GM10847 (cell line): ENCODE results near the gene ECM2.

ENCODE experiments used
- POLR2A ChIP-seq: IDR thresholded peaks from 2 replicates; pipeline ENCODE4 v1.6.1; 2011; ENCODE audit not compliant: insufficient read length; ENCODE audit errors: extremely low read depth

The ECM2 gene

DNA sequence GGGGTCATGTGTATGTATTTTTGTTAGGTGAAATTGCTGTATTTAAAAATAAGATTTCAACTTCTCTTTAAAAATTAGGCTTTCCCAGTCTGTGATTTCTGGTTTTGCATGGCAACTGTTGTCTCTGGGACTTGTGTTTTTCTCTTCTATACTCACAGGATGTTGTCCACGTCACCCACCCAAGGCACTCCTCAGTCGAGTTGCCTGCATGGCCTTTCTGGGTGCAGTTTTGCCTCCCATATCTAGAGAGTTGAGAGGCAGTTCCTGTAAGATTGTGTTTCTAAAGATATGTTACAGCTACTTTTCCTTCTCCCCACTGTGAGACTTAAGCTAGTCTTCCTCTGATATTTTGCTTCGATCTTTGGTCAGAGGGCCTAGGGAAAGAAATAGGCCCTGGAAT is 51.2 kb downstream of the ECM2 start:
- no peak for TF ChIP-seq POLR2A

DNA sequence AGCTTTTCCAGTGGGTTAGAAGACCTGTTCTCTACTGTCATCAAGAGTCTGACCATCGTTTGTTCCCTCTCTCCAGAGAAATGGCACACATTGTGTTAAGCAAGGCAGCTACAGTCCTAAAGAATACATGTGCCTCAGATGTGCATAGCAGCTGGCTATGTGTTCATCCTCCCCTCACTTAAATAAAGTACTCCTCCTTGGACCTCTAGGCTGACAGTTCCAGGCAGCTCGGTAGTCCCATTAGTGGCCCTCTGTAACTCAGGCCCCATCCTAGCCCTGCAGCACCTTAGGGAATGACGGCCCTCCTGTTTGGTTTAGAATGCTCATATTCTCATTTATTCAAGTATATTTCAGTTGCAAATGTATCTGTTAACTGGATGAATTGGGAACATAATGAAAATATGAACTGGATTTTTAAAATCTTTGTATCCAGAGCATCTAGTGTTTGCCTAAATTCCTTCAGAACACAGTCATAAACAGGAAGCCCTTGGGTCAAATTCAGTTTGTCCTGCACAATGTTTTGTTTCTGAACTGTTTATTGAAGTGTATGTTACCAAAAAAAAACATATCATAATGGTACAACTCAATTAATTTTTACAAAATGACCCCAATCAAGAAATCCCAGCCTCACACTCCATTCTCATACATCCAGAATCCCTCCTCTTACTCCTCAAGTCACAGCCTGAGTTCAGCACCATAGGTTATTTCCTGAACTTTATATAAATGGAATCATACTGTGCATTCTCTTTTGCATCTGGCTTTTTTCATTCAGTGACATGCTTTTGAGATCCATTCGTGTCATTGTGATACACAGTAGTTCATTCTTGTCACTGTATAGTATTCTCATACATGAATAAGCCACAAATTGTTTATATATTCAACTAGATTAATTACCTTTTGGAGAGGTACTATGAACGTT is 51.9 kb downstream of the ECM2 start:
- TF ChIP-seq POLR2A, result no peak

DNA sequence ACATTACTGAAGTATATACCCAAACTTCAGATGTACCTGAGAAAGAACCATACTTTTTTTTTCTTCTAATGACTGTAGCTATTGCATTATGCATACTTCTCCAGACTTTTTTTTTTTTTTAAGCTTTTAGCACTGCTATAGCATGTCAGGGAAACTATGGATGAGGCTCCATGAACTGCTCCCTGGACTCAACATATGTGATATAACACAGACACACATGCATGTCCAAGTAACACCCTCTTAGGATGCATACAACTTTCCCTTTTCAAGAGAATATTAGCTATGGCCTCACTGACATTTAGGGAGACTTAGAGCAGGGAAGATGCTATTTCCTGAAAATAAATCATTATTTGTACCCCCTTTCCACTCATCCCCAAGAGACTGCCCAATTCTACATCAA is 53.0 kb downstream of the ECM2 start:
- TF ChIP-seq POLR2A, result no peak

DNA sequence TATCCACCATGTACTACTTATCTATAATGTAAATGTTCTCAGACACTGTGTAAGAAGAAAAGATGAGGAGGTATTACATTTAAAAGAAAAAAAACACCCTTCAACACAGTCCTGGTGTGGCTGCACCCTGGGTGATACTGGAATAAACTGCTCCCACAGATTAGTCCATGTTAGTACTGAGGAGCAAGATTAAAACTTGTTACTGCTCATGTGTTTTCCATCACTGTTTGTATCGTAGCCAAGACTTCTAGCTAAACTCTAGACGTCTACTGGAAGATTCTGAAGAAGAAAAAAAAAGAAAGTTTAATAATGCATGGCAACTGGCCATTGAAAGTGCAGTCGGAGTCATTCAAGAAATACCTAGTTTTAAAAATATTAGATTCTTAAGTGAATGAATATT is 53.5 kb downstream of the ECM2 start, which contains the start of gene ASPN:
Gene ASPN (minus strand): TSS at position 178 of the 400 bp plus-strand sequence.
- TF ChIP-seq POLR2A, result no peak

DNA sequence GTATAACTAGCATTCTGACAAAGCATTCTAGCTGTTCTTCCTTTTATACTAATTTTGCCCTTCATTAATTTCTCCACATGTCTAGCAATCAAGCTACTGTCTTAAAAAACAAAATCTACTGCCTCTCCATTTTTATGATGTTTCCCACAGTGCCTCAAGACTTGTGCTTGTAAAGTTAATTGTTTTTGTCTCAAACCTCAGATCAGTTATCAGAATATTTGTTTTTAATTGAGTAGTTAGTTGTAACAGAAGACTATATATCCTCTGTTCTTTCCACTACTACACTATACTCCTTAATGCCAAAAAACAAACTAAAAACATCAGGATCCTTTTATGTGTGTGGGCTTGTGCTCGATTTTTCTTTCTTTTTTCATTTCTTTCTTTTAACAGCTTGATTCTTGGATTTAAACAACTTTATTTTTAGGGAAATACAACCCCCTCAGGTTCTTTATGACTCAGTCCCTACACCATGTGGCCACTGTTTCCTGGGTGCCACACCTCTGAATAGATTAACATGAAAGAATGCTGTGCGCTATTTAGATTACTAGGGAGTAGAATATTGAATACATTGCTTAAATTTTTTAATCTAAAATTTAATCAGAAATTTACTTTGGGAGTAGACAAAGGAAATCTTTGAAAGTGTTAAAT is 54.7 kb downstream of the ECM2 start:
- no peak for TF ChIP-seq POLR2A

DNA sequence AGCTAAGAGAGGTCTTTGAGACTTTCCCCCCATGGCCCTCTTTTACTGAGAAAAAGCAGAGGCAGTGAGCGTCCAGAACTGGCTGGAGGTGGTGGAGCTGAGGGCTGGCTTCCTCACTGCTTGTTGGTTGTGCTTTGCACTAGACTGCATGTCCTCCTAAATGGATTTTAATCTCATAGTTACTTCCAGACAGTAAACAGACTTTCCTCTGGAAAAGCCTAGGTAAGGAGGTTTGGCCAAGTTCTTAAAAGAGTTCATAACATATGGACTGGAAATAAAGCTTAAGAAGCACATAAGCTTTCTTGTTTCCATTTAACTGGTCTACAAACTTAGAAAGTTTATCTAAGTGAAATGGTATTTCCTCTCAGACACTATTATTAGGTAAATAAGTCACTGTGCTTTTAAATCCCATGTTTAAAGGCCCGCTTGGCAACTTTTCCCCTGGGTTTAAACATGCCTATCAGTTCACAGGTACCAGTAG is 55.5 kb downstream of the ECM2 start:
- no peak for TF ChIP-seq POLR2A

DNA sequence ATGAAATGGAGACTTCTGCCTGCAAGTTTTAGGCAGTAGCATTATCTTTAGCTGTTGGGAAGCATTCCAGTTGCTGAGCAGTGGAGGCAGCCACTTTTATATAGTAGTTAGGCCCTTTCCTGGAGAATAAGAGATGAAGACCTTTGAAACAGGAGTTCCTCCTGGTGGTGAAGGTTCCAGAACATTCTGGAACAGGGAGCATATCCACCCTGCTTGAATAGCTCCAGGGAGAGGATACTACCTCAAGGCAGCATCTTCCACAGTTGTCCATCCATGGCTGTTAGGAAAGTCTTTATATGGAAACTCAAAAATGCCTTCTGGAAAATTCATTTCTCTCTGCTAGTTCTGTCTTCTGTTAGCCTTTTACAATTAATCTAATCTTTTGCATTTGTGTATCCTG is 56.4 kb downstream of the ECM2 start:
- TF ChIP-seq POLR2A, result no peak

DNA sequence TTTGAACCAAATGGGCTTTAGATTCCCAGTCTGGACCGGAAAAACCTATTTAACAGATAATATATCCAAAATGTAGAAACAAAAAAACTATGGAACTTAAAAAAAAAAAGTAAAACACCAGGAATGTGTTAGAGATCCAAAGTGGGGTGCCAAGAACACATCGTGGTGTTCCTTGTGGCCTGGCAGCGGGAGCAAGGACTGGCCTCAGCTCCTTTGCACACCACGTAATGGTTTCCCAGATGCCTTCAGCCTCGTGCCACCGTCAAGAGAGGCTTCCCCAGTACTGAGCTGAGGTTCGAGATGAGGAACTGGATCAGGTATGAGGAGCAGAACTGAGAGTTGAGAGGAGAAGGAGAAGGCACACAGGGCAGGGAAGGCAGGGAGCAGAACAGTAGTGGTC is 57.0 kb downstream of the ECM2 start:
- no peak for TF ChIP-seq POLR2A

DNA sequence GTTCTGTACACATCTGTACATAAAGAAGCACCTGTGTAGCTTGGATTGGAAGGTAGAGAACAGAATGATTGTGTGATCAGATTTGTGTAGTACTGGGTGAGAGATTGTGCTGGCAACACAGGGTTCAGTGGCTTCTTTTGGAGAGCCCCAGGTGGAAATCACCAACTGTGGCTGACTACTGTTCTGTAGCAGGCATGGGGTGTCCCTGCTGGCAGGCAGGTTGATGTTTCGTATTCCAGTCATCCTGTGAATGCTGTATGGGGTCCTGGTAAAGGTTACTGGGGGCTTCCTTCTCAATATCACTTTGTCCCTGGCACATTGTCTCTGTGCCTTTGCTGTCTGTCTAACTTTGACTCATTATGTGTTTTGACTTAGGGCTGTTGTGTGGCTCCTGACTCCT is 58.8 kb downstream of the ECM2 start:
- TF ChIP-seq POLR2A, result no peak

DNA sequence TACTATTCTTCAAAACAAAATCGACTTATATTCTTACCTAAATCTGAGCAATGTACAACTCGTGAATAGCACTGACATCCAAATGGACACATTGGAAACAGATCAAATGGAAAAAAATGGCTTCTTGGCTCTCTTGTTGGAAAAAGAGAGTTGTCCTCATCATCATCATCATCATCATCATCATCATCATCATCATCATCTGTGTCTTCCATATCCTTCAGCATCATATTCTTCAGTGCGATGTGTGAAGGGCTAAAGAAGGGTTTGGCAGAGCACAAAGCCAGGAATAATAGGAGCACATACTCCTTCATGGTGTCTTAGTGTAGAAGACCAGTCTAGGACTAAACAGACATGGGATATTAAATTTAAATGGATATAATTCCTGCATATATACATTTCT is 61.2 kb downstream of the ECM2 start:
- TF ChIP-seq POLR2A, result no peak

DNA sequence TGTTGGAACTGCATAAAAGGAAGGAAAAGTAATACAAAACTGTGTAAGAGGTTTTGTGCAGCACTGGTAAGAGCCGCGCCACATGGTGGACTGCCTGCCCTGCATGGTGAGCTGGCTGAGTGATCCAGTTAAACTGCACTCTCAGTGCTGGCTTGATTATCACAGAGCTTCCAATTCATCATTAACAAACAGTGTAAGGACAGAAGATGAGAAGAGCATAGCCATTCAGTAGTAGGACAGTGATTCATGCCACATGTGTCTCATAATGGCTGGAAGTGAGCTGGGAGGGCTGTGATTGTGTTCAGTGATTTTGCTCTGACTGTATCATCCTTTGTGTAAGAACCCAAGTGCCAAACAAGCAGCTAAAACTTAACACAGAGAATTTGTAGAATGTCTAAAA is 67.6 kb downstream of the ECM2 start:
- TF ChIP-seq POLR2A, result no peak

DNA sequence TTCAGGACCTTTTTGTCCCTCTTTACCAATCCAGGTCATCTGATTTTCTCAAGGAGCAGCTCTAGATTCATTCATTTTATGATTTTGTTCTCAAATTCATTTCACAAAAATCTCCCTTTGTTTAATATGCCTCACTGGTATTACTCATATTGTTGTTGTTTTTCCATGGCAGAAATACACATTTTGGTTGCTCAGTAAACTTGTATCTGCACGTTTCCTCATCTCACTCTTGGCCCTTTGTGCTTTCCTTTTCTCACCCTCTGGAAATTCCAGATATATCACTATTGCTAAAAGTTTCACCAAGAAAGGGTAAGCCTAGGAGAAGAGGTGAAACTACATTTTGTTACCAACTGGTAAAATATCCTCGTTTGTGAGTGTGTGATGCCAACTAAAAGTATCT is 68.3 kb downstream of the ECM2 start:
- no peak for TF ChIP-seq POLR2A

DNA sequence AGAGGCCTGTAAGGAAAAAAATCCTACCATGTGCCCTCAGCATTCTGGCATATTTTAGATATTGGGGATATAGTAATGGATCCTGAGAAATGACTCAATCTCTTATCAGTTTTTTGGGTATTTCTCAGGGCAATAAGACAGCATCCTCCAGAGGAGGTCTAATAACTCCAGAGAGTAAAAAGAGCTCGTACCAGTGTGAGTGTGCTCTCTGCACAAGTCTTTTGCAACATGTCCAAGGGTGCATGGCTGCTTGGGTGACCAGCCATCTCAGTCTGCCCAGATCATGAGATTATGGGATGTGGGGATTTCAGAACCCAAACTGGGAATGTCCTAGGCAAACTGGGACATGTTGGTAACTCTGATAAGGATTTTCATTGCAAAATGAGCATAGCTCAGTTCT is 68.7 kb downstream of the ECM2 start:
- no peak for TF ChIP-seq POLR2A

DNA sequence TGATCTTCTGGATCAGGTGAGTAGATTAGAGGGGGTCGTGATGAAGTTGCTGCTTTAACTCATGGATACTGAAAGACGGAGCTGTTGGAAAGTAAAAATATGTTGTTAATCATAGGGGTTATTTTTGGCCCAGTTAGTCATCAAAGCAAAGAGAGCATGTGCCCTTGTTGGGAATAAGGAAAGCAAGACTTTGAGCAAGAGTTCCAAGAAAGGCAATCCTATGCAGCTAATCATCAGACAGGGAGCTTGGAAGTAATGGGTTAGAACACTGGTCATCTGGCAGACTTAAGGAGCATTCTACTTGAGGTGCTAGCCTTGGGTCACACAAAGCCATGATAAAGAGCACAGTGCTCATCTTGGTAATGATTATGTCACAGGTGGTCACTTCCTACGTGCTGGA is 71.8 kb downstream of the ECM2 start:
- TF ChIP-seq POLR2A, result no peak

DNA sequence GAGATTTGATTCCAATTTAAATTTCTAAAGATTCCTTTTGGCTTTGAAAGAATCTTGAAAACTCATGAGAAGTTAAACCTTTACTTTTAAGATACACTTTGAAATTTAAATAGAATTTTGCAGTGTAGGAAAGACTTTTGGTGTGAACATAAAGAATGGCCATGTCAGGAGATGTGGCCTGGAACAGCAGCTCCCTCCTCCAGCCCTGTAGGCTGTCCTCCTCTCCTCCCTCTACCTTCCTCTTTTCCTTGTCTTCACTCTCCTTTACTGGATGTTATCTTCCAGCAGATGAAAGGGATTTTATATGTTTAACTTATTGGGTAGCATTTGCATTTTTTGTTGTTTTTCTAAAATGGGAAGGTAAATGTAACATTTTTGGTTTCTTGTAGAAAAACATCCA is 72.4 kb downstream of the ECM2 start:
- no peak for TF ChIP-seq POLR2A

DNA sequence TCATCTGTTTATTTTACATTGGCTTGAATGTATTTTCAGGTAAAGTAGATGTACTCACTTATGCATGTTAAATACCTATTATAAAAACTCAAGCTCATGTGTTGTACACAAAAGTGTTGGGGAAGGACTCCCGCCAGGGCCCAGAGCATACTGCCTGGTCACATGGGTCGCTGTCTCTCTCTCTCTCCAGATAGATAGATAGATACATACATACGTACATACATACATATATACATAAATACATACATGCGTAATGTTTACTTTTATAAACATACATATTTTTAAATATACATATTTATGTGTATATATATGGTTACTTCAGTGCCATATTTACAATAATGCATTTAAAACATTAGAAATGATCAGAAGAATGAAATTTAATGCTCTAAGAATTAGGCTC is 78.2 kb downstream of the ECM2 start:
- no peak for TF ChIP-seq POLR2A
